Left lobe of liver (tissue), 2 donors: ENCODE measurements around the gene FIBCD1. TPM values are rescaled to one million over a fixed set of nuclear protein-coding genes. Genes with fewer than 3 reads are reported as not detected.
"Not testable (repeated sequence)": the region's sequence is repeated elsewhere in the genome, so short reads cannot be mapped to it uniquely, and the experiment has no call there.

Experiments used
- ATAC-seq: fragments of 200-7000 bp; cut with Tn5 transposase; one replicate; pipeline ENCODE4 v1.9.1; 2020; ENCODE audit warnings: mild to moderate bottlenecking, moderate library complexity
- DNase-seq: peaks from one replicate; pipeline ENCODE4 v3.0.0-alpha.2; 2020; ENCODE audit warnings: low spot score
- total RNA-seq: library from RNA; stranded (reverse); gene quantifications from one replicate; pipeline ENCODE4 v1.2.1, GENCODE V29; 2021
- donor health status: DM: no; HTN: no; CAD: no; lungs with moderate emphysema.
- donor health status: DM: no; HTN: yes; CAD: no.

Gene FIBCD1
- total RNA-seq, 1 donor from 2014 or later = not detected

GRCh38 chr9:130974697-130975096 is 35.6 kb upstream of the FIBCD1 start:
- ATAC-seq (no peak), DNase-seq (no peak)

GRCh38 chr9:130973686-130974281 is 34.7 kb upstream of the FIBCD1 start:
- ATAC-seq (no peak), DNase-seq (no peak)

GRCh38 chr9:130972957-130973685 is 34.1 kb upstream of the FIBCD1 start:
- no peak for ATAC-seq
- DNase-seq = no peak

- DNase-seq = no peak
- no peak for ATAC-seq
These were observed 33.4 kb upstream of the FIBCD1 start for GRCh38 chr9:130972277-130972956.

- ATAC-seq = no peak
- no peak for DNase-seq
These were observed 32.3 kb upstream of the FIBCD1 start for GRCh38 chr9:130971294-130971849.

GRCh38 chr9:130970855-130971254 is 31.8 kb upstream of the FIBCD1 start:
- no peak for DNase-seq

GRCh38 chr9:130970052-130970451 is 31.0 kb upstream of the FIBCD1 start:
- ATAC-seq = no peak
- DNase-seq = no peak

More at GRCh38 chr9:130970855-130971254, 31.8 kb upstream of the FIBCD1 start:
- no peak for ATAC-seq

- DNase-seq = no peak
- ATAC-seq = no peak
These were observed 26.6 kb upstream of the FIBCD1 start for GRCh38 chr9:130965680-130966079.

GRCh38 chr9:130963916-130964315 is 24.9 kb upstream of the FIBCD1 start:
- no peak for ATAC-seq
- DNase-seq = no peak

GRCh38 chr9:130963337-130963908 is 24.4 kb upstream of the FIBCD1 start:
- DNase-seq (no peak), ATAC-seq (no peak)

- ATAC-seq (no peak), DNase-seq (no peak)
These were observed 23.6 kb upstream of the FIBCD1 start for GRCh38 chr9:130962418-130963316.

- DNase-seq (no peak), ATAC-seq (no peak)
These were observed 22.7 kb upstream of the FIBCD1 start for GRCh38 chr9:130961511-130962300.

- ATAC-seq = no peak
- no peak for DNase-seq
These were observed 21.7 kb upstream of the FIBCD1 start for GRCh38 chr9:130960522-130961378.

GRCh38 chr9:130959809-130960334 is 20.8 kb upstream of the FIBCD1 start:
- no peak for DNase-seq
- no peak for ATAC-seq

GRCh38 chr9:130958564-130958963 is 19.5 kb upstream of the FIBCD1 start:
- not testable (repeated sequence) for ATAC-seq, DNase-seq

GRCh38 chr9:130957451-130958203 is 18.6 kb upstream of the FIBCD1 start:
- DNase-seq (no peak), ATAC-seq (no peak)

- no peak for ATAC-seq
- DNase-seq = no peak
These were observed 17.8 kb upstream of the FIBCD1 start for GRCh38 chr9:130956636-130957450.
